Measurements from ENCODE around the gene STPG2. TPM values are rescaled to one million over a fixed set of nuclear protein-coding genes. Genes with fewer than 3 reads are reported as not detected.
"Not testable (repeated sequence)": the region's sequence is repeated elsewhere in the genome, so short reads cannot be mapped to it uniquely, and the experiment has no call there.

STPG2 gene
- total RNA-seq, 1 donor from 2014 or later: 0.19 TPM

GRCh38 chr4:97646997-97647396 lies 496.3 kb downstream of the STPG2 start:
- DNase-seq (ENCODE audit: low spot score): no peak

GRCh38 chr4:97645071-97645821 lies 498.0 kb downstream of the STPG2 start:
- no peak for DNase-seq (ENCODE audit: low spot score)

- DNase-seq (ENCODE audit: low spot score): no peak
Observed at GRCh38 chr4:97643179-97643578, 500.1 kb downstream of the STPG2 start.

GRCh38 chr4:97639961-97640360 lies 503.3 kb downstream of the STPG2 start:
- DNase-seq (ENCODE audit: low spot score): no peak

GRCh38 chr4:97633831-97634230 lies 509.4 kb downstream of the STPG2 start:
- DNase-seq (ENCODE audit: low spot score): not testable (repeated sequence)

- no peak for DNase-seq (ENCODE audit: low spot score)
Observed at GRCh38 chr4:97627750-97628149, 515.5 kb downstream of the STPG2 start.

- DNase-seq (ENCODE audit: low spot score): no peak
Observed at GRCh38 chr4:97624204-97624603, 519.1 kb downstream of the STPG2 start.

- DNase-seq (ENCODE audit: low spot score): no peak
Observed at GRCh38 chr4:97605932-97606331, 537.3 kb downstream of the STPG2 start.

GRCh38 chr4:97593248-97593647 lies 550.0 kb downstream of the STPG2 start:
- no peak for DNase-seq (ENCODE audit: low spot score)

GRCh38 chr4:97590266-97590665 lies 553.0 kb downstream of the STPG2 start:
- no peak for DNase-seq (ENCODE audit: low spot score)

- DNase-seq (ENCODE audit: low spot score): no peak
Observed at GRCh38 chr4:97589481-97590196, 553.6 kb downstream of the STPG2 start.

- no peak for DNase-seq (ENCODE audit: low spot score)
Observed at GRCh38 chr4:97587912-97588311, 555.4 kb downstream of the STPG2 start.

GRCh38 chr4:97585274-97585673 lies 558.0 kb downstream of the STPG2 start:
- DNase-seq (ENCODE audit: low spot score): no peak

- DNase-seq (ENCODE audit: low spot score): no peak
Observed at GRCh38 chr4:97582890-97583289, 560.4 kb downstream of the STPG2 start.

GRCh38 chr4:97577004-97577403 lies 566.3 kb downstream of the STPG2 start:
- DNase-seq (ENCODE audit: low spot score): no peak

- DNase-seq (ENCODE audit: low spot score): no peak
Observed at GRCh38 chr4:97560009-97560408, 583.3 kb downstream of the STPG2 start.

GRCh38 chr4:97558204-97558778 lies 585.0 kb downstream of the STPG2 start:
- DNase-seq (ENCODE audit: low spot score): no peak

GRCh38 chr4:97550637-97551036 lies 592.6 kb downstream of the STPG2 start:
- not testable (repeated sequence) for DNase-seq (ENCODE audit: low spot score)

- no peak for DNase-seq (ENCODE audit: low spot score)
Observed at GRCh38 chr4:97548943-97549583, 594.2 kb downstream of the STPG2 start.

GRCh38 chr4:97548186-97548585 lies 595.1 kb downstream of the STPG2 start:
- DNase-seq (ENCODE audit: low spot score): no peak

GRCh38 chr4:97531351-97531750 lies 611.9 kb downstream of the STPG2 start:
- no peak for DNase-seq (ENCODE audit: low spot score)

GRCh38 chr4:97530676-97531075 lies 612.6 kb downstream of the STPG2 start:
- no peak for DNase-seq (ENCODE audit: low spot score)
